ENCODE measurements around the gene SYTL1.

The SYTL1 gene

GRCh38 chr1:27358038-27358927 is 16.5 kb downstream of the SYTL1 start:
- DNase-seq (ENCODE audit: low read depth) = no peak
- TF ChIP-seq, protein P1, sequence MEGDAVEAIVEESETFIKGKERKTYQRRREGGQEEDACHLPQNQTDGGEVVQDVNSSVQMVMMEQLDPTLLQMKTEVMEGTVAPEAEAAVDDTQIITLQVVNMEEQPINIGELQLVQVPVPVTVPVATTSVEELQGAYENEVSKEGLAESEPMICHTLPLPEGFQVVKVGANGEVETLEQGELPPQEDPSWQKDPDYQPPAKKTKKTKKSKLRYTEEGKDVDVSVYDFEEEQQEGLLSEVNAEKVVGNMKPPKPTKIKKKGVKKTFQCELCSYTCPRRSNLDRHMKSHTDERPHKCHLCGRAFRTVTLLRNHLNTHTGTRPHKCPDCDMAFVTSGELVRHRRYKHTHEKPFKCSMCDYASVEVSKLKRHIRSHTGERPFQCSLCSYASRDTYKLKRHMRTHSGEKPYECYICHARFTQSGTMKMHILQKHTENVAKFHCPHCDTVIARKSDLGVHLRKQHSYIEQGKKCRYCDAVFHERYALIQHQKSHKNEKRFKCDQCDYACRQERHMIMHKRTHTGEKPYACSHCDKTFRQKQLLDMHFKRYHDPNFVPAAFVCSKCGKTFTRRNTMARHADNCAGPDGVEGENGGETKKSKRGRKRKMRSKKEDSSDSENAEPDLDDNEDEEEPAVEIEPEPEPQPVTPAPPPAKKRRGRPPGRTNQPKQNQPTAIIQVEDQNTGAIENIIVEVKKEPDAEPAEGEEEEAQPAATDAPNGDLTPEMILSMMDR (IDR thresholded peaks at IDR 0.05; ENCODE audit: low read length, missing control alignments) = no peak
- no peak overlapping the region for H3K4me3 ChIP-seq (replicated peaks; ENCODE audit: low read depth, low read length)

- TF ChIP-seq, protein P1 (IDR thresholded peaks at IDR 0.05; ENCODE audit: low read length, missing control alignments) = no peak
- H3K4me3 ChIP-seq (replicated peaks; ENCODE audit: low read depth, low read length) = no peak overlapping the region
- DNase-seq (ENCODE audit: low read depth) = no peak
Observed at GRCh38 chr1:27358928-27359313, 17.1 kb downstream of the SYTL1 start.

DNA sequence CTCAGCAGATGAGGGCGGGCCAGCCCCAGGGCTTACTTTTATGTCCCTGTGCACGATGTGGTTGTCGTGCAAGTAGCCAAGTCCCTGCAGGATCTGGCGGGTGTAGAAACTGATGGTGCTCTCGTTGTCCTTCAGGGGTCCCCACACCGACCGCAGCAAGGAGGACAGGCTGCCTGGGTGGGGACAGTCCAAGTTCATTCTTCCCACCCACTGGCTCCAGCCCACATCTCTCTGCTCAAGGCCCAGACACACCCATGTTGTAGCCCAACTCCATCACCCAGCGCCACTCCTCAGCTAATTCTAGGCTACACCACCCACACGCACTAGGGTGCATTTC is 18.0 kb downstream of the SYTL1 start:
- H3K4me3 ChIP-seq (replicated peaks; ENCODE audit: low read depth, low read length) = no peak overlapping the region
- no peak for DNase-seq (ENCODE audit: low read depth)
- TF ChIP-seq, protein P1 (IDR thresholded peaks at IDR 0.05; ENCODE audit: low read length, missing control alignments) = no peak

GRCh38 chr1:27360159-27361043 is 18.6 kb downstream of the SYTL1 start:
- DNase-seq (ENCODE audit: low read depth) = no peak
- TF ChIP-seq, protein P1 (IDR thresholded peaks at IDR 0.05; ENCODE audit: low read length, missing control alignments) = no peak
- no peak overlapping the region for H3K4me3 ChIP-seq (replicated peaks; ENCODE audit: low read depth, low read length)

DNA sequence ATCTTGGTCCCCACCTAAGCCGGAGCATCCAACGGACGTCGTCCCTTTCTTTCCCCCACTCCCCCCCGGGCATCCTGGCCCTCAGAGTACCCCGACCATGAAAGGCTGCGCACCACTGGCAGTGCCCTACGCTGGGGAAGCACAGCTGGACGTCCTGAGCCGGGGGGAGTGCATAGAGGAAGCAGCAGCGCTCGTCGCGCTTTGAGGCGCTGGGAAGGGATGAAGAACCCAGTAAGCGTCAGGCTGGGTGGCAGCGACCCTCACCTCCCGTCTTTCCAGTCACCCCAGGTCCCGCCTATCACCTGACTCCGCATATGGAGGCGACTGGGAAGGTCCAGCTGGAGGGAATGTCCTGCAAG is 19.2 kb downstream of the SYTL1 start:
- H3K4me3 ChIP-seq (replicated peaks; ENCODE audit: low read depth, low read length) = no peak overlapping the region
- no peak for DNase-seq (ENCODE audit: low read depth)
- TF ChIP-seq, protein P1 (IDR thresholded peaks at IDR 0.05; ENCODE audit: low read length, missing control alignments) = no peak

DNA sequence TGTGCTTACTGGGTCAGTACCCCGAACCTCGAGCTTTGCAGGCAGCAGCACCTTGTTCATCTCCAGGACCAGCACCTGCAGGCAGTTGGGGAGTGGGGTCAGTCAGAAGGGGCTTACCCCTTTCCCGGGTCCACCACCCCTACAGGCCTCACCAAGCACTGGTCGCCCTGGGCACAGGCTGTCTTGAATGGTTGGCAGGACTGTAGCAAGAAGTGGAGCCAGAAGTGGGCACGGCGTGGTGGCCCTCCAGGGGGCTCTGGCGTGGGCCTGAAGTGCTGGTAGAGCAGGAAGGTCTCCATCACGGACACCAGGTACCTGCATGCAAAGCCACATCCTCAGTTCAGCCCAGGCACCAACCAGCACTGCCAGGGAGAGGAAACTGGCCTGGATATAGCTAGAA is 19.7 kb downstream of the SYTL1 start:
- H3K4me3 ChIP-seq (replicated peaks; ENCODE audit: low read depth, low read length) = no peak overlapping the region
- TF ChIP-seq, protein P1 (IDR thresholded peaks at IDR 0.05; ENCODE audit: low read length, missing control alignments) = no peak
- DNase-seq (ENCODE audit: low read depth) = no peak
